PC-9 (cell line): Measurements from ENCODE around the gene HILPDA.

ENCODE experiments used
- EZH2 ChIP-seq: fragments of 200-600 bp; sonication (generic); IDR thresholded peaks from 2 replicates; pipeline ENCODE4 v1.8.0; 2017; ENCODE audit warnings: antibody characterized with exemption, low read depth
- TF ChIP-seq, protein P1 (sequence below): fragments of 200-600 bp; sonication (generic); conservative IDR thresholded peaks from 2 replicates; pipeline ENCODE4 v1.6.1; 2017; ENCODE audit warnings: mixed run types, antibody characterized with exemption, mild to moderate bottlenecking, moderate library complexity

DNA sequence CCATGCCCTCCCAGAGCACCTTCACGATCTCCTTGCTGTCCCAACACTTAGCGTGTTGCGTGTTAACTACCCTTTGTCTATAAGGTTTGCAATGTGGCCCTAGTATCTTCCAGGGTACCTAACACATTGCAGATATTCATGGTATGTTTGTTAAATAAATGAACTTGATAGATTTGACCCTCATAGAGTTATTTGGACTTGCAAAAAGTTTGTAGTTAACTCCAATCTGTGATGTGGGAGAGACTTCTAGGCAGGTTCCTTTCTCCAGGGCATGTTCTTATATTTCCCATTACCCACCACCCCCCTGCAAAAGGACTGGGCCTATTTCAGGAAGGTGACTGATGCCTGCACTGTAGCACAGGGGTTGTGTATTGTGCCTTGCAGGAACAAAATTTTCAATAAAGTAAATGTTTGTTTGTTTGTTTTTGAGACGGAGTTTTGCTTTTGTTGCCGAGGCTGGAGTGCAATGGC, 612 bp downstream of the HILPDA start:
- TF ChIP-seq, protein P1, sequence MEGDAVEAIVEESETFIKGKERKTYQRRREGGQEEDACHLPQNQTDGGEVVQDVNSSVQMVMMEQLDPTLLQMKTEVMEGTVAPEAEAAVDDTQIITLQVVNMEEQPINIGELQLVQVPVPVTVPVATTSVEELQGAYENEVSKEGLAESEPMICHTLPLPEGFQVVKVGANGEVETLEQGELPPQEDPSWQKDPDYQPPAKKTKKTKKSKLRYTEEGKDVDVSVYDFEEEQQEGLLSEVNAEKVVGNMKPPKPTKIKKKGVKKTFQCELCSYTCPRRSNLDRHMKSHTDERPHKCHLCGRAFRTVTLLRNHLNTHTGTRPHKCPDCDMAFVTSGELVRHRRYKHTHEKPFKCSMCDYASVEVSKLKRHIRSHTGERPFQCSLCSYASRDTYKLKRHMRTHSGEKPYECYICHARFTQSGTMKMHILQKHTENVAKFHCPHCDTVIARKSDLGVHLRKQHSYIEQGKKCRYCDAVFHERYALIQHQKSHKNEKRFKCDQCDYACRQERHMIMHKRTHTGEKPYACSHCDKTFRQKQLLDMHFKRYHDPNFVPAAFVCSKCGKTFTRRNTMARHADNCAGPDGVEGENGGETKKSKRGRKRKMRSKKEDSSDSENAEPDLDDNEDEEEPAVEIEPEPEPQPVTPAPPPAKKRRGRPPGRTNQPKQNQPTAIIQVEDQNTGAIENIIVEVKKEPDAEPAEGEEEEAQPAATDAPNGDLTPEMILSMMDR, result no peak
- TF ChIP-seq EZH2, result no peak
